GM21360 (cell line): ENCODE data around the gene GPR78.

Source experiments
- ATAC-seq: cut with Tn5 transposase; IDR thresholded peaks from one replicate; pipeline ENCODE4 v1.9.1; 2021; ENCODE audit warnings: mild to moderate bottlenecking, moderate library complexity; ENCODE audit not compliant: unreplicated experiment

The GPR78 gene

GRCh38 chr4:8598391-8599090 lies 18.3 kb downstream of the GPR78 start:
- ATAC-seq, result no peak

DNA sequence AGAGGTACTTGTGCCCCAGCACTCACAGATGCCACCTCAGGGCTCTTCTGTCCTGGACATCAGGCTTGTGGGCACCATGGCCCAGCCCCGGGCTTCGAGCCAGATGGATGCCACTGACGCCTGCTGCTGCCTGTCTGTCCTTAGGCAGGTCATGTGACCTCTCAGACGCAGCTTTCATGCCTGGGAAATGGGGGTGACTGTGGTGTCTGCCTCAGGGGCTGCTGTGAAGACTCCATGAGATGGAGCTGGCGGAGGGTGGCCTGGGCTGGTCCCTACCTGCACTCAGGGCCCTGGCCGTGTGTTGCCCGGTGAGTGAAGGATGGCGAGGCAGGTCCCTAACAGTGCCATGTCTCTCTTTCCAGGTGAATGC lies 18.9 kb downstream of the GPR78 start:
- no peak for ATAC-seq

DNA sequence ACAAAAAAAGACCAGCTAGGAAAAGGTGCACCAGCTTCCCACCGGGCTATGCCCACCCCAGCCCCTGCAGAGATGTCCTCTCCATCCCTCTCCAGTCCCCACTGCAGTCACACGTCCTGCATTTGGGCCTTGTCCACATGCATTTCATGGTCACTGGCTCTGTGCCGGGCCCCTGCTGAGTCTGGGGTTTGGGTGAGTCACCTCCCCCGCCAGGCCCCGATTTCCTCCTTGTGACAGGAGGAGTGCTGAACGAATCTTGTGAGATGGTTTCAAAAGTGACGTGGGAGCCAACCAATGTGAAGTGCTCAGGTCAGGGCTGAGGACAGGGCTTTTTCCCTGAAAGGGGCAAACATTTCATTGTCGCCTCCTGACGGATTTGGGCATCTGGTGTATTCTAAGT lies 19.5 kb downstream of the GPR78 start:
- no peak for ATAC-seq

DNA sequence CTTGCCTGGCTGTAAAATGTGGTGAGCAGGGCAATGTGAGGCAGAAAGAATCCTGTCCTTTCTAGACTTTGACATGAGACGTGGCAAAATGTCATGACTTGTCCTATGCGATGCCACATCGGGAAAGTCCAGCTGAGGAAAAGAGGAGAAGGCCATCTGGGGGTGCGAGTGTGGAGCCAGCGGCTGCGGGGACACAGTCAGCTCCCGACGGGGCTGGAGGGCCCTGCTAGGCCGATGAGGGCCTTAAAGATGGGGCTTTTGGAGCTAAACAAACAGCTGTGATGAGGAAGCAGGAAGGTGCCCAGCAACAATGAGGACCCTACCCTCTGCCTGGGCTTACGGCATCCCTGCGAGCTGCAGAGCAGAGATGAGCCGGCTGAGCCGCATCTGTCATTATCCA lies 20.1 kb downstream of the GPR78 start:
- no peak for ATAC-seq

DNA sequence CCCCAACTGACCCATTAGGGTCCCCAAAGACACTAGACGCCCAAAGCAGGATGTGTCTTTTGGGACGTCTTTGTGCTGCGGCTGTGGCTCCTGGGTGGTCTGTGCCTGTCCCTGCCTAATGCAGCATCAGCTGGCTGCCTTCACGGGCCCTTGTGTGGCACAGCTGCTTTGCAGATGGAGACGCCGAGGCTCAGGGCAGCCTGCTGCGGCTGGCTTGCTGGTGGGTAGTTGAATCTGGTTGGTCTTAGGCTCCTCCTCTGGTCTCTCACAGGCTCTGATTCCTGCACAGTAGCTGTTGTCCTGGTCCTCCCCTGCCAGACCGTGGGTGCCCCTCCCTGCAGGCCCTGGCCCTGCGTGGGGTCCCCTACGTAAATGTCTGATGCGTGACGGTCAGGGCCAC lies 20.5 kb downstream of the GPR78 start:
- ATAC-seq, result no peak

DNA sequence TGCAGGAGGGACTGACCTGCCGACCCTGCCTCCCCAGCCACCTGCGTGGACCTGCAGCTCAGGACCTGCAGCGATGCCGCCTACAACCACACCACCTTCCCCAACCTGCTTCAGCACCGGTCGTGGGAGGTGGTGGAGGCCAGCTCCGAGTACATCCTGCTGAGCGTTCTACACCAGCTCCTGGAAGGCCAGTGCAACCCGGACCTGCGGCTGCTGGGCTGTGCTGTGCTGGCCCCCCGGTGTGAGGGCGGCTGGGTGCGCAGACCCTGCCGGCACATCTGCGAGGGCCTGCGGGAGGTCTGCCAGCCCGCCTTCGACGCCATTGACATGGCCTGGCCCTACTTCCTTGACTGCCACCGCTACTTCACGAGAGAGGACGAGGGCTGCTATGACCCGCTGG lies 20.9 kb downstream of the GPR78 start:
- no peak for ATAC-seq

- no peak for ATAC-seq
Measured at GRCh38 chr4:8601556-8601955, 21.4 kb downstream of the GPR78 start.

DNA sequence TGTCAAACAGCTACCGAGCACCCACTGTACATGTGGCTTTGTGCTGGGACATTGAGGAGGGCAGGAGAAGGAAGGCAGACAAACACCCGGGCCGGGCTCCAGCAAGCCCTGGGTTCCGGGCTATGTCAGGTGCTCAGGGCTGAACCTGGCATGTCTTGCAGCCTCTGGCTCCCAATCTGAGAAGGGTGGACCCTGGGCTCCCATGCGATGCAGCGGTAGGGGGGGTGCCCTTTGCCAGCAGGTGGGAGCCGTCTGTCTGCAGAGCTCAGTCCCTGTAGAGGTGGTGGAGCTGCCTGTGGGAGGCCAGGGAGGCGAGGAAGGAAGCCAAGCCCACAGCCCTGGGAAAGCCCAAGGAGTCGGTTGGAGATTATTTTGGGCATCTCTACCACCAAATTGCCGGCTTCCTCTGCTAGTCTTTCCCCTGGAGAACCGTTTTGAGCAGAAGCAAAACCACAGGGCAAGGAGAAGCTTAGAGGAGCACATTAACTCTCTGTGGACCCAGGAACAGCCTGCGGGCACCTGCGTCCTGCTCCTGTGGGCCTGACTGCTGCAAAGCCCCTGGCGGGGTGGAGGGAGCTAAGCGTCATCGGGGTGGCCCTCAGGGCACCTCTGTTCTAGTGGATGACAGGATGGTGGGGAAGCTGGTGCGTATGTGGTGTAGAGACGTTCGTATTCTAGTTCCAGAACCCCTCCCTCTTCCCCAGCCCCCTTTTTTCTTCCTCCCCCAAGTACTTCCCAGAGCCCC lies 22.7 kb downstream of the GPR78 start:
- ATAC-seq, result no peak

DNA sequence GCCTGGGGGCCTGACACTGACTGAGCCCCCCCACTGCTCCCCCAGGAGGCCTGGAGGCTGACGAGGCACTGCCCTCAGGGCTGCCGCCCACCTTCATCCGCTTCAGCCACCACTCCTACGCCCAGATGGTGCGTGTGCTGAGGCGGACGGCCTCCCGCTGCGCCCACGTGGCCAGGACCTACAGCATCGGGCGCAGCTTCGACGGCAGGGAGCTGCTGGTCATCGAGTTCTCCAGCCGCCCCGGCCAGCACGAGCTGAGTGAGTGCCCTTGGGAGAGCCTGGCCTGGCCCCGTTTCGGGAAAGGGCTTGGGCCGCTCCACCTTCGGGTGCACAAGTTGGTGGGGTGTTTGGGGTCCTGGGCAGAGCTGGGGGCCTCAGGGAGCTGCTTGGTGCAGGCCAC lies 23.7 kb downstream of the GPR78 start:
- ATAC-seq, result no peak

GRCh38 chr4:8605289-8605688 lies 25.1 kb downstream of the GPR78 start:
- no peak for ATAC-seq

DNA sequence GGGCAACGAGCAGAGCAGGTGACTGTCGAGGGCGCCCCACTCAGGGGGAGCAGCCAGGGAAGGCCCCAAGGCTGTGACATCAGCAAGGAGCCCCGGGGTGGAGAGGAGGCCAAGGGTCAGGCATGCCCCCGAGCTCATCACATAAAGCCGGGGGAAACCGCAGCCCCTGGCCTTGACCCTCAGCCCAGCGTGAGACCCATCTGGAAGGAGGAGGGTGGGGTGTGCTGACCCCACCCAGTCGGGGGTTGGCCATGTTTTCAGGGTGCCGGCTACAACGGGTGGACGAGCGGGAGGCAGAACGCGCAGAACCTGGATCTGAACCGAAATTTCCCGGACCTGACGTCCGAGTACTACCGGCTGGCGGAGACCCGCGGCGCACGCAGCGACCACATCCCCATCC lies 26.3 kb downstream of the GPR78 start:
- ATAC-seq, result no peak

GRCh38 chr4:8606966-8607365 lies 26.8 kb downstream of the GPR78 start:
- ATAC-seq, result no peak

DNA sequence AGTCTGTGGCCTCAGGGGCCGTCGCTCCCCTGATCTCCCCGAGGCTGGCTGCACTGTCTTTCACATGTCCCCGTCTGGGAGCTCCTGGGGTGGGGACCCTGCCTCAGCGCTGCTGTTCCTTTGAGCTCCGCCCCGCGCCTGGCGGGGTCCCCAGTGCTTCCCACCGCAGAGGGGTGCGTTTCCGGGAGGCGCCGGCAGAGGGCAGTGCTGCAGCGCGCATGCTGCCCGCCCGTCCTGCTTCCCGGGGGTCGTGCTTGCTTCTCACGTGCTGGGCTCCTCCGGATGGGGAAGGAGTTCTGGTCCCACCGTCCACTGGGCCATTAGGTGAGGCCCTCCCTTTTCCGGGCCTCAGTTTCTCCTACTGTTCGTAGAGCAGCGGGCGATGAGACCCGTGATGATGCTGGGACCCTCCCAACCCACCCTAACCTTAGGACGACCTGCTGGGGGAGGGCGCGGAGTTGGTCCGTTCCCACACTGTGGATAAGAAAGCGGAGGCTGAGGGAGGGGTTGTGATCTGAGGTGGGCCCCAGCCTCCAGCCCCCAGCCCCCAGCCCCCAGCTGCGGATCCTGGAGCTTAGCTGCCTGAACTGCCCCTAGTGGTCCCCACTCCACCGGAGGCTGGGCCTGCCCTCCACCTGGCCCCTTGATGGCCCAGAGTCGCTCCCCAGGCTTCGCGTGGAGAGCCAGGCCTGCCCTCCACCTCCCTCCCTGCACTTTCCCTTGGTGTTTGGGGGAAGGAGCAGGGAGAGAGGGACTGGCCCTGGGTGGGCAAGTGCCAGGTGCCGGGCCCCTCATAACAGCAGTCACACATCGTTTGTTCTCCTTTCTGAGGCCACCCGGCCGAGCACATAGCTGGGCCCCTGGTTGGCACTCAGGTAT lies 27.6 kb downstream of the GPR78 start:
- ATAC-seq, result no peak

DNA sequence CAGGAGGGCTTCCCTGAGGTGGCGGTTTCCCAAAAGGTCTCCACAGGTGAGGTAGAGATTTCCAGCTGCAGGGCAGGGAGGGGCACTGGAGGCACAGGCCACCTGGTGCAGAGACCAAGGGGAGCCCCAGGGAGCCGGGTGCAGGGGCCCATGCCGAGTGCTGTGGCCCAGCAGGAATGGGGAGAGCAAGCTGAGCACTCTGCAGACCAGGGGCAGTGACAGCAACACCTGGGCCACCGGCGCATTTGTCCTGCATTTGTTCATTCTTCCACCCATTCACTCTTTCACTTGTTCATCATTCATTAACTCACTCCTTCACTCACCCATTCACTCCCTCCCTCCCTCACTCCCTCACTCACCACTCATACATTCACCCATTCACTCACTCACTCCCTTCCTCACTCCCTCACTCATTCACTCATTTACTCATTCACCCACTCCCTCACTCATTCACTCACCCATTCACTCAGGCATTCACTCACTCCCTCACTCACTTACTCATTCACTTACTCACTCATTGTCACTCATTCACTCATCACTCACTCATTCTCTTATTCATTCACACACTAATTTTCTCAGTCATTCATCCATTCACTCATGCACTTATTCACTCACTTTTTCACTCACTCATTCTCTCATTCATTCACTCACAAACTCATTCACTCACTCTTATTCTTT lies 28.7 kb downstream of the GPR78 start:
- ATAC-seq, result no peak

DNA sequence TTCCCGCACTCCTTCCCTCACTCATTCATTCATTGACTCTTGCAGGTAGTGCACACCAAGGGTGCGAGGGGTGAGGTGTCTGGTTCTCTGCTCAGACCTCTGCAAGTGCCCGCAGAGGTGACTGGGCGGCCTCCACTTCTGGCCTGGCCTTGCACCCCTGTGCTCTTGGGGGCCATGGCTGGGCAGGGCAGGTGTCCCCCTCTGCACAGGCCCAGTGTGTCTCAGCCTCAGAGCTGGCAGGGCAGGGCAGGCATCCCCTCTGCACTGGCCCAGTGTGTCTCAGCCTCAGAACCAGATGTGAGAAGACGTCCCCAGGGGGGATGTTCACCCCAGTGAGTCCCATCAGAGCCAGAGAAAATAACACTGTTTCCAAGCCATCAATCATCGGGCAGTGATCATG lies 29.2 kb downstream of the GPR78 start:
- no peak for ATAC-seq

DNA sequence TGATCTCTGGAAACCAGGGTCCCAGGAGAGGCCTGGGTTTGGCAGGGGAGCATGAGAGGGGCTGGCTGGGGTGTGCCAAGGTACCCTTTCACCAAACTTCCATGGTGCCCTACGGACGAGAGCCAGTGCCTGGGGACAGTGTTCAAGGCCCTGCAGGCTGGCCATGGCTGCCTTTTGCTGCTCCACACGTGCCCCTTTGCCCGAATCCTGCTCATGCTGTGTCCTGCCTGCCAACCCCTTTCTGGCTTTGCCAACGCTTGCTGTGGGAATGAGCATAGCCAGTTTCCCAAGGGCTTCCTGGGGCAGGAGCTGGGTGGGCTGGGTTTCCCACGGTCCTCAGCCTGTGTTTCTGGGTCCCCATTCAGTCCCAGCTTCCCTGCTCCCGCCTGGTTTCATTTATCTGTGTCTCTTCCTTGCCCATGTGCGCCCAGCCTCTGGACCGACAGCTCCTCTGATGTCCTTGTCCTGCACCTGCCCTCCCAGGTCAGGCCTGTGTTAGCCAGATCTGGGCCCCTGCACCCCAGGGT lies 29.7 kb downstream of the GPR78 start:
- no peak for ATAC-seq

DNA sequence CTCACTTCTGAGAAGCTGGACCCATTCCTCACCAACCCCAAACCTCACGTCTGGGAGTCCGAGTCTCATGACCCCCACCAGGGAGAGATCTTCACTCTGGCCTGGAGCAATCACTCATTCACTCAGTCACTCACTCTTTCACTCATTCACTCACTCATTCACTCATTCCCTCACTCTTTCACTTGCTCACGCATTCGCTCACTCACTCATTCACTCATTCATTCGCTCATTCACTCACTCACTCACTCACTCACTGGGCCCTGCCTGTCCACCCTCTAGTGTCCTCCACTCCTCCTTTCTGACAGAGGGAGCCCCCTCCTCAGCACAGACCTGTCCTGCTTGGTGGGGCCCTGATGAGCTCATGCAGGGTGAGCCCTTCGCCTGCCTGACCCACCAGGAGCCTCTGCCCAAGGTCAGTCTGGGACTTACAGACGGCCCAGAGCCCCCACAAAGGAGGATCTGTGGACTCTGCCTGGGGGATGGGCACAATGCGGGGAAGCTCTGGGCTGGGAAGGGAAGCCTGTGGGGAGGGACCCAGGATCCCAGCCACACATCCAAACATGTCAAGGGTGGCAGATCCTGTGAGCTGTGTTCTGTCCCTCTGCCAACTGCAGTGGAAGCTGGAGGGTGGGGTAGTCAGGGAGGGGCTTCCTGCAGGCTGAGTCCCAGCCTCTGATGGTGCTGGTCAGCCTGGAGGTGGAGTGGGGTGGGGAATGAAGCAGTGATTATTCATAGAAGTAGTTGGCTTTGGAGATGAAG lies 30.8 kb downstream of the GPR78 start:
- no peak for ATAC-seq

DNA sequence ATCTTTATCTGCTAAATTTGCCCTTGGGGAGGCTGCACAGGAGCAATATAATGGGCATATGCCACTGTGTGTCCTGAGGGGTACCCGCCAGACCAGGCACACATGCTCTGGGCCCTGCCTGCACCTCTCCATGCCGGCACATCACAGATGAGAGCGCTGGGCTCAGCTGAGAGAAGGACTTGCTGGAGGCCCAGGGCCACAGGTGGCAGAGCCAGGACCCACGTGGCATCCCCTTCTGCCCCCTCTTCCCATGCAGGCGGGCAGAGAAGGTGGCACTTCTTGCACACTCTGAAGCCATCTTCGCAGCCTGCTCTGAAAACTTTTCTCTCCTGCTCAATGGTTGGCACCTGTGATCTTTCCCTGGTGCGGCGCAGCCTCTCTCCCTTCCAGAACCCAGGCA lies 32.5 kb downstream of the GPR78 start:
- ATAC-seq, result no peak

DNA sequence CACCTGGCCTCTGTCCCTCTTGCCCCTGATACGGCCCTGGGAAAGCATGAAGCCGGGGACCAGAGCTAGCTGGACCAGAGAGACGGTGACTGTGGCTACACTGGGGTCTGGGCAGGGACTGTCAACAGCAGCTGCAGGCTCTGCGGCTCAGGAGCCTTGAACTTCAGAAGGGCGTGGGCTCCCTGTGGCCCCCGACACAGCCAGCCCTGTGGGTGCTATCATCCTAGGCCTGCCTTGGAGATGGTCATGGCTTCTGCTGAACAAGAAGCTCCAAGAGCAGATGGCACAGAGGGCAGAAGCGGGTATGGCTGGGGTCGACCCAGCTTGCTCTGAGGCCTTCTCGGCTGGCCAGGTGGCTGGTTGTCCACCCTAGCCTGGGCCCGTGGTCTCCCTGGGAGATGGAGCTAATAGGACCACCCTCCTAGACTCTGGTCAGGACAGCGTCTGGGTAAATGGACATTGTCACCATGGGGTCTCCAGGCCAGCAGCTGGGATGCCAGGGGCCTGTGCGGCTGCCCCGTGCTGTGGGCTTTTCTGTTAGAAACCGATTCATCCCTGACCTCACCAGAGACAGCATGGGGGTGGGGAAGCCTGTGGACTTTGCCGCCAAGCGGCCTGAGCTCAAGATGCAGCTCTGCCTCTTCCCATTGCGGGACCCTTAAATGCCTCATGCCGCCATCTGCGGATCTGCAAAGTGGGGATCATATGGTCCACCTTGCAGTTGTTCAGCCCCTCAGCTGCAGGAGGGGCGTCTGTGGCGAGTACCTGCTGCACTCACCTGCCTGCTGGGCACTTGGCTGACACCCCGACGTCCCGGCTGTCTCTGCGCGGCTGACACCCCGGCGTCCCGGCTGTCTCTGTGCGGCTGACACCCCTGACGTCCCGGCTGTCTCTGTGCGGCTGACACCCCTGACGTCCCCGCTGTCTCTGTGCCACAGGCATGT lies 33.5 kb downstream of the GPR78 start:
- ATAC-seq, result no peak
